ENCODE measurements around the gene PDX1.

PDX1 gene

DNA sequence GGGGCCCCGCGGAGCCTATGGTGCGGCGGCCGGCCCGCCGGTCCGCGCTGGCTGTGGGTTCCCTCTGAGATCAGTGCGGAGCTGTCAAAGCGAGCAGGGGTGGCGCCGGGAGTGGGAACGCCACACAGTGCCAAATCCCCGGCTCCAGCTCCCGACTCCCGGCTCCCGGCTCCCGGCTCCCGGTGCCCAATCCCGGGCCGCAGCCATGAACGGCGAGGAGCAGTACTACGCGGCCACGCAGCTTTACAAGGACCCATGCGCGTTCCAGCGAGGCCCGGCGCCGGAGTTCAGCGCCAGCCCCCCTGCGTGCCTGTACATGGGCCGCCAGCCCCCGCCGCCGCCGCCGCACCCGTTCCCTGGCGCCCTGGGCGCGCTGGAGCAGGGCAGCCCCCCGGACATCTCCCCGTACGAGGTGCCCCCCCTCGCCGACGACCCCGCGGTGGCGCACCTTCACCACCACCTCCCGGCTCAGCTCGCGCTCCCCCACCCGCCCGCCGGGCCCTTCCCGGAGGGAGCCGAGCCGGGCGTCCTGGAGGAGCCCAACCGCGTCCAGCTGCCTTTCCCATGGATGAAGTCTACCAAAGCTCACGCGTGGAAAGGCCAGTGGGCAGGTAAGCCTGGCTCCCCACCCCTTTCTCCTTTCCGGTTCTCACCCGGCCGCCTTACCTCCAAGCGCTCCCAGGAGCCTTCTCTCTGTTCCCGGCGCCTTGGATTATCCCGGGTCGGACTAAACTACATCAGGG is at the start of gene PDX1:
Gene PDX1, plus strand, starts transcription at position 67 of the 743 bp plus-strand sequence. Its CDS starts 139 bp downstream, at position 206.
- no peak for DNase-seq

GRCh38 chr13:27878274-27878673 is 41.5 kb upstream of the PDX1 start:
- DNase-seq: no peak

DNA sequence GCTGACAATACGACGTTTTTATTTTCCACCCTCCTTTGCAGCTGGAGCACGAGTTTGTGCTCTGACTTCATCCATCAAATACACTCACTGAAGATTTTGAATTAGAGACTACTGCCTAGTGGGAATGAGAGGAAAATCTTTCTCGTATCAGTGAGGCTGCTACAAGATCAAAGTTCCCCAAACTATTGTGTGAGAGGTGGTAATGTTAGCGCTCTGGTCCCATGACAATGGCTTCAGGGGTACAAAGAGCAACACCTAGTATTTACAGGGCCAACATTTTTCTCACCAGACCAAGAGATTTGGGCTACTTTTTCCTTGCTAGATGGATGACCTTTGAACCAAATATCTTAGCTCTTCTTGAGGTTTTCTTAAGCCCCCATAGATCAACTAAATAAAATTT is 30.3 kb upstream of the PDX1 start:
- no peak for DNase-seq

GRCh38 chr13:27896726-27897125 is 23.1 kb upstream of the PDX1 start:
- no peak for DNase-seq

GRCh38 chr13:27904719-27905118 is 15.1 kb upstream of the PDX1 start:
- no peak for DNase-seq

- DNase-seq: no peak
Observed at GRCh38 chr13:27905650-27906049, 14.2 kb upstream of the PDX1 start.

- no peak for DNase-seq
Observed at GRCh38 chr13:27907121-27907787, 12.5 kb upstream of the PDX1 start.

DNA sequence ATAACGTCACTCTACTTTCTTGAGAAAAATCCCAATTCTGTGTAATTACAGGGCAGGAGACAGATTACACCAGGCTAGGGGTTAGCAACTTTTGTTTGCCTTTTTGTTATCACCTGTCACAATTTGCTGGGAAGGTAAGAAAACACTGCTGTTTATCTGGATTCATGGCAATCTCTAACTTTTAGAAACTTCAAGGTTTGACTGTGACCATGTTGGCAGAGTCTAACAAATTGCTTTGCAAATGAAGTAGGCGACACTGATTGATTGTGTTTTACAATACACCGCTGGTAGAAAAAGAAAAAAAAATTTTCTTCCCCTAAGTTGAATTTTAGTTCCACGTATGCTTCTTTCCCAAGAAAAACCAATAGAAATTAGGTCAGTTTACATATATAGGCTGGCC is 10.4 kb upstream of the PDX1 start:
- no peak for DNase-seq

DNA sequence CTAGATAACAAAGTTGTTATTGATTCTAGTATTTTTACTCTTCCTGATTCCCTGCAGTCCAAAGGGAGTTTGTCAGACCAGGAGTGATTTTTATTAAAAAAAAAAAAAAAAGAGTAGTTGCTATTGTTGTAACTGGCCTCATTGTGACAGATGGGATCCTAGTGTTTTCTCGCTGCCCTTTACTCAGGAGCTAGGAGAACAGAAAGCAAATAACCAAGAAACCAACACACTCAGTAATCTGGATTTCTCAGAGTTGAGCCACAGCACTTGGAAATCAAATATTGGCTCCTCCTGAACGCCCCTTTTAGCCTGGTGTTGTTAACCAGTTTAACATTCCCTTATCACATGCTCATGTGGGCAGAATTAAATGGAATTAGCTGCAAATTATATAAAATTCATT is 8.3 kb upstream of the PDX1 start:
- no peak for DNase-seq

- no peak for DNase-seq
Observed at GRCh38 chr13:27913160-27913559, 6.6 kb upstream of the PDX1 start.

DNA sequence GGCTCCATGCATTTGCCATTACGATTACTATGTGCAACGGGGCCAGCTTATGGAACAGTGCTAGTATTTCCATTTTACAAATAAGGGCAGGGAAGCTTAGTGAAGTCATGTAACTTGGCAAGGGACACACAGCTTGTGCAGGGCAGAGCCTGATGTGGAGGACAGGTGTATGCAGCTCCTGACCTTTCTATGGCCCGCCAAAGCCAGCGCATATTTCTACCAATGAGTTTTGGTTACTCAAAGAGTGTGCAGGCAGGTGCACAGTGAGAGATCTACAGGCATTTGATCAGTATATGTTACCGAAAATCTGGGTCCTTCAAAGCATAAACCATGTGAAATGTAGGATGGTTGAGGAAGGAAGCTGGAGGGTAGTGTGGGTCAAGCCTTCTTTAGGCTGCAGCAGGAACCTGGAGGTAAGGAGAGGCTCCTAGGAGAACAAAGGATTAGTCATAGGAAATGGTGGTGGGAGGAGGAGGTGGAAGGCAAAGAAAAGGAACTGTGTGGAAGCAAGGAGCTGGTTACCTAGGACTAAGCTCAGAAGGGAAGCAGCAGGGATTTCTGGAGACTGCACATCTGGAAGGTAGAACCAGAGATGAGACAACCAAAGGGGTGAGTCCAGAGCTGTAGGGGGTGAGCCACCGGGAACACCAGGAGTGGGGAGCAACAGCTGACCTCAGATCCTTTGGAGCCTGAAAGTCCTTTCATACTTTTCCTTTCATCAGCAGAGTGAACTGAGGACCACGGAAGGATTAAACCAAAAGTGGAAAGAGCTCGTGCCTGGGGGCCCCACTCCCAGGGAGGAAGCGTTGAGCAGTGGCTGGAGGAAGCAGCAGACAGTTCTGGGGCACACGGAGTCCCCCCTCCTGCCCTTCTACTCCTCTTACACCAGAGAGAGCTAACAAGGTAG is 4.2 kb upstream of the PDX1 start:
- no peak for DNase-seq

DNA sequence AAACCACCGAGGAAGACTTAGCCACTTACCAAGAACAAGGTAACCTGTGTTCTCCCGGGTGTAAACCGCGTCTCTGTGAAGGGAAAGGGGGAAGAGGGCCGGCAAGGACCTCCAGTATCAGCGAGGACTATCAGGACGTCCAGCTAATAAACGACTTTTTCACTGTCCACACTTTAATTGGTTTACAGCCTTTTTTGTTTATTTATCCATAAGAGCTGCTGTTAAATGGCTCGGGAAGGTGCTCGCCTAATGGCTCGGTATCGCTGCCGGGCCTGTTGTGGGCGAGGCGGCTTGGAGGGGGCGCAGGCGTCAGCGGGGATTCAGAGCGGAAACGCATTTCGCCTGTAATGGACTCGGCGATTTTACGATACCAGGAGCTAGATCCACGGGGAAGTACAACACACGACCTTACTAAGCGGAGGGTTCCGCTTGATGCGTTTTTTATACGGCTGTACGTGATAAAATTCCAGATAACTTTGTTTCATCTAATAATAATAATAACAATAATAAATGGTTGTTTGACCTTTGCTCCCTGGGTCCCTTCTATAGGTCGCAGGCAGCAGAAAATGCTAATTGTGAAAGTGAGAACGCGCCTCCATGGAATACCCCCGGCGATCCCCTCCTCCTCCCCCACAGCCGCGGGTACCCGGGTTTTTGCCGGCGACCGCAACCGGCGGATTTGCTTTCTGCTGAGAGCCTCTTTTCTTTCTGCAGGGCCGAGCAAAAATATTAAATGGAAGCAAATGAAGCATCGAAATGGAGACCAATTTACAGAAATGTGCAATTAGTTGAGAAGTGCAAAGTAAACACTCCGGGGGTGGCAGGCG is 2.5 kb upstream of the PDX1 start:
- DNase-seq: no peak

DNA sequence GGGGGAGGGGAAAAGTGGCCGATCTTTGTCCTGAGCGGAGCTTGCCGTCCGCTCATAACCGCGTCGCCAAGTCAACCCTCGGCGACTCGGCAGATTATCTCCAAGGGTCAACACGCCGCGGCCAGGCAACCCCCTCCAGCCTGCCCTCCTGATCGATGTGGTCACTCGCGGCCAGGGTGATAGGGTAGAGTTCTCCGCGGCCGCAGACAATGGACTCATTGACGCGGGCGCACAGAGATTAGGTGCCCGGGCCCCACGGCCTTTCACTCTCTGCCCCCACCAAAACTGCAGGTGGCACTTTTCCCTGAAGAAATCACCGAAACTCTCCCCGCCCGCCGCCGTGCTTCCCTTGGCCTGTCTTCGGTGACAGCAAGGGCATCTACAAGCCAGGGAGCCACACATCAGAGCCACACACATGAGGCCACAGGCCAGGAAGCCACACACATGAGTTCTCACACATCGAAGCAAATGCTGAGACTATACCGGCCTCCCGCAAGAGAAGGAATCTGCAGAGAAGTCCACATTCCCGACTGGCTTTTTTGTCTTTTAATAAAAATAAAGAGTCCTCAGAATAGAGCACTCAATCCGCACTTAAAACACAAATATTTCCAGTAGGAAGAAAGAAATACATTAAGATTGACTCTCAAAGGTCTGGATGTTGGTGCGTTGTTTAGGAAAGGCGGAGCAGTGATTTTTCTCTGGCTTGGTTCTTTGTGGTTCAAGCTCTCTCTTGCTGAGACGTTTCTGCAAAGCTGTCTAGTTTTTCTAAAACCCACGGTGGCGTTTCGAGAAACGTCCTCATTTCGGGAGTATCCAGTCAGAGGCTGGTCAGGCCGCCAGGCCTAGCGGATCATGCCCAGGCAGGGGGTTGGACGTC is 1.5 kb upstream of the PDX1 start:
- no peak for DNase-seq

DNA sequence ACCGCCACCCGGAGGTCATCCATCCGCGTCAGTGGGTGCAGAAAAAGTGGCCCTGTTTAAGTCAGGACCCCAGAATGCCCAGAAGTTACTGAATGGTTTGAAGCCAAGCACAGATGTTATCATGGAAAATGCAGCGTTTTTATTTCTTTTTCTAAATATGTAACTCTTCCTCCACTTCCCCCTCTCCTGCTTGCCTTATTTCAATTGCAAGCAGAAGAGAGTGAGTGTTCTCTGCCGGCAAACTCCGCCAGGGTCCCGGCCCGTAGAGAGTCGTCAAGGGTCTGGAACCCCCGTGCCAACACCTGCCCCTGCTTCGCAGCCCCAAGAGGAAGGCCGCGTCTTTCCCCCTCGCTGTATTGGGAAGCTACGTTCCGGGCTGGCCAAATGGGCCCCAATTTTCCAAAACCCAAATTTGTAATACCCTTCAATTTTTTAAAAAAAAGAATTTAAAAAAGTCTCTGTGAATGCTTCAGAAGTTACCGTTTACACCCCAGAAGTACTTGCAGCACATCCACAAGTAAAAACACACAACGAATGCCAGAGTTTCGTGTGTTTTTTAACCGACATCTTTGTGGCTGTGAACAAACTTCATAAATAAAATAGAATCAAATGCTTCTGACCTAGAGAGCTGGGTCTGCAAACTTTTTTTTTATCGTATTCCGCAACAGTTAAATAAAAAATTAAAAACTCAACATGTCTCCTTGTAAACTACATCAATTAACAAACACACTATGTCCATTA is 712 bp upstream of the PDX1 start:
- no peak for DNase-seq

DNA sequence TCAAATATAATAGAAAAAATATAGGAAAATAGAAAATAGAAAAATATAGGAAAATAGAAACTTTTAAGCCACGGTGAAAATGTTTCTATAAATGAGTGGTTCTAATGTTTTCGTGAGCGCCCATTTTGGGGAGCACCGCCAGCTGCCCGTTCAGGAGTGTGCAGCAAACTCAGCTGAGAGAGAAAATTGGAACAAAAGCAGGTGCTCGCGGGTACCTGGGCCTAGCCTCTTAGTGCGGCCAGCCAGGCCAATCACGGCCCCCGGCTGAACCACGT is 204 bp upstream of the PDX1 start:
- no peak for DNase-seq

- no peak for DNase-seq
Observed at GRCh38 chr13:27920677-27921420, 1.0 kb downstream of the PDX1 start.

GRCh38 chr13:27921421-27921960 is 1.7 kb downstream of the PDX1 start:
- DNase-seq: no peak

GRCh38 chr13:27921961-27922882 is 2.4 kb downstream of the PDX1 start:
- DNase-seq: no peak

All from activated naive CD4-positive, alpha-beta T cell treated with anti-CD3 and anti-CD28 coated beads, Interleukin-2, amount 50 U/mL, for 16 hours (primary cell).